Pulmonary artery endothelial cell (primary cell): ENCODE measurements around the gene RBFOX1. TPM values are rescaled to one million over a fixed set of nuclear protein-coding genes. Genes with fewer than 3 reads are reported as not detected.
"Not testable (repeated sequence)": the region's sequence is repeated elsewhere in the genome, so short reads cannot be mapped to it uniquely, and the experiment has no call there.

Experiments
- DNase-seq: peaks from one replicate; pipeline ENCODE4 v3.0.0-alpha.2; 2011; ENCODE audit warnings: low read depth, low spot score
- total RNA-seq: library from RNA; depleted of rRNA; stranded (reverse); fragments of >200 nt; gene quantifications from 2 replicates; pipeline ENCODE4 v1.2.3, GENCODE V29; 2014

RBFOX1 gene
- total RNA-seq, 1 donor from 2014 or later, result not detected

- no peak for DNase-seq
Observed at GRCh38 chr16:7458144-7458543, 125.5 kb downstream of the RBFOX1 start.

- DNase-seq, result no peak
Observed at GRCh38 chr16:7470344-7470743, 137.7 kb downstream of the RBFOX1 start.

- no peak for DNase-seq
Observed at GRCh38 chr16:7471268-7471667, 138.6 kb downstream of the RBFOX1 start.

GRCh38 chr16:7482032-7482431 is 149.4 kb downstream of the RBFOX1 start:
- DNase-seq, result no peak

GRCh38 chr16:7482596-7483290 is 150.1 kb downstream of the RBFOX1 start:
- no peak for DNase-seq

- DNase-seq, result no peak
Observed at GRCh38 chr16:7487574-7488323, 155.1 kb downstream of the RBFOX1 start.

GRCh38 chr16:7492122-7492521 is 159.5 kb downstream of the RBFOX1 start:
- DNase-seq, result no peak

GRCh38 chr16:7493133-7493532 is 160.5 kb downstream of the RBFOX1 start:
- no peak for DNase-seq

GRCh38 chr16:7497691-7498090 is 165.0 kb downstream of the RBFOX1 start:
- no peak for DNase-seq

- no peak for DNase-seq
Observed at GRCh38 chr16:7501868-7502267, 169.2 kb downstream of the RBFOX1 start.

GRCh38 chr16:7502591-7503157 is 170.0 kb downstream of the RBFOX1 start:
- not testable (repeated sequence) for DNase-seq

- DNase-seq, result no peak
Observed at GRCh38 chr16:7503666-7504065, 171.0 kb downstream of the RBFOX1 start.

- no peak for DNase-seq
Observed at GRCh38 chr16:7504844-7505243, 172.2 kb downstream of the RBFOX1 start.

GRCh38 chr16:7505495-7505894 is 172.8 kb downstream of the RBFOX1 start:
- no peak for DNase-seq

- no peak for DNase-seq
Observed at GRCh38 chr16:7506363-7506762, 173.7 kb downstream of the RBFOX1 start.

GRCh38 chr16:7508656-7509055 is 176.0 kb downstream of the RBFOX1 start:
- no peak for DNase-seq

- DNase-seq, result no peak
Observed at GRCh38 chr16:7509963-7510601, 177.4 kb downstream of the RBFOX1 start.

- DNase-seq, result no peak
Observed at GRCh38 chr16:7511549-7512260, 179.1 kb downstream of the RBFOX1 start.

- no peak for DNase-seq
Observed at GRCh38 chr16:7512503-7512902, 179.9 kb downstream of the RBFOX1 start.

- DNase-seq, result no peak
Observed at GRCh38 chr16:7513429-7513828, 180.8 kb downstream of the RBFOX1 start.

GRCh38 chr16:7515543-7515942 is 182.9 kb downstream of the RBFOX1 start:
- no peak for DNase-seq
